ENCODE measurements around the gene ANKRD50. TPM values are rescaled to one million over a fixed set of nuclear protein-coding genes. Genes with fewer than 3 reads are reported as not detected.
A peak's percentile ranks its signal among the peaks of the same experiment; 100 is the strongest.

The ANKRD50 gene
- total and polyA plus RNA-seq, 2 of the 13 experiments (the other 11 are each of a cell fraction or from before 2014, with no cell fraction given) = 2.4 to 4.4 TPM

- TF ChIP-seq KIAA2018 (CRISPR knock-in tag; IDR thresholded peaks at IDR 0.05; ENCODE audit: borderline replicate concordance) = no peak
- TF ChIP-seq, protein P1, sequence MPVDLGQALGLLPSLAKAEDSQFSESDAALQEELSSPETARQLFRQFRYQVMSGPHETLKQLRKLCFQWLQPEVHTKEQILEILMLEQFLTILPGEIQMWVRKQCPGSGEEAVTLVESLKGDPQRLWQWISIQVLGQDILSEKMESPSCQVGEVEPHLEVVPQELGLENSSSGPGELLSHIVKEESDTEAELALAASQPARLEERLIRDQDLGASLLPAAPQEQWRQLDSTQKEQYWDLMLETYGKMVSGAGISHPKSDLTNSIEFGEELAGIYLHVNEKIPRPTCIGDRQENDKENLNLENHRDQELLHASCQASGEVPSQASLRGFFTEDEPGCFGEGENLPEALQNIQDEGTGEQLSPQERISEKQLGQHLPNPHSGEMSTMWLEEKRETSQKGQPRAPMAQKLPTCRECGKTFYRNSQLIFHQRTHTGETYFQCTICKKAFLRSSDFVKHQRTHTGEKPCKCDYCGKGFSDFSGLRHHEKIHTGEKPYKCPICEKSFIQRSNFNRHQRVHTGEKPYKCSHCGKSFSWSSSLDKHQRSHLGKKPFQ (CRISPR knock-in tag; IDR thresholded peaks at IDR 0.05; ENCODE audit: insufficient replicate concordance) = no peak
Measured at GRCh38 chr4:124757126-124757525, 44.6 kb upstream of the ANKRD50 start (continued).

DNA sequence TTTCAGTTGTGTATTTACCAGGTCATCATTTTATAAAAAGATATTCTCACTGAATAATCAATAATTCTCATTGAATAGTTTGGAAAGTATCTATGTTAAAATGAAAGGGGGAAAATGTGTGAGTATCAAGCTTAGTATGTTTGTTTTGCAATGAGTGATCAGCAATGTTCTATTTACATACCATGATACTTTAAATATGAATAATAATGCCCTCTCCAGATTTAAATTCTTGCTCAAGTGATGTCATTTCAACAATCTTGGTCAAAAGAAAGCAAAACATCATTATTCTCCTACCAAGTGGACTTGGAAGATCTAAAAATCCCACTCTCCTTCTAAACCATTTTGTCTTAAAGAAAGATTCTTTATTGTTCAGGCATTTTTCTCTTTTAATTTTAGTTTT, 42.1 kb upstream of the ANKRD50 start:
- no TSS peak for BruUV-seq (replicated peaks)

More for the DNA sequence above, 42.1 kb upstream of the ANKRD50 start:
- no peaks in the 10 kb centered on the region for H4K20me1 ChIP-seq (ENCODE audit: insufficient read depth, low read length)
- peak; percentile 23; the same call in 1 of the 2 replicates for TF ChIP-seq MAFF (IDR thresholded peaks at IDR 0.05; ENCODE audit: low read depth, low read length)
- TF ChIP-seq CSRNP1 (CRISPR knock-in tag; IDR thresholded peaks at IDR 0.05) = no peak
- H3K27me3 ChIP-seq (ENCODE audit: control insufficient read depth in 1 of 2, insufficient read depth in 2 of 2, low read length in 2 of 2) = no peaks in the 10 kb centered on the region
- intact Hi-C loops (cut with micrococcal nuclease; ENCODE audit: unreplicated experiment) = no loop called here
- in situ Hi-C loops (cut with HindIII; ENCODE audit: extremely low pct_ligation_motif_present, low pct_unique_long_range_greater_than_20kb) = no loop called here
- no peaks in the 10 kb centered on the region for H3K9me3 ChIP-seq (ENCODE audit: low read length)
- no peaks in the 10 kb centered on the region for H3K36me3 ChIP-seq (replicated peaks in 1 of 2; ENCODE audit: control insufficient read depth in 1 of 2, insufficient read depth in 2 of 2, low read length in 2 of 2)
- FAIRE-seq (no peak), ATAC-seq (no peak), DNase-seq (ENCODE audit: low spot score) (no peak)
- H2AFZ ChIP-seq (ENCODE audit: low read length) = no peak overlapping the region
- H3K9ac ChIP-seq (ENCODE audit: insufficient read depth, low read depth, low read length) = no peak overlapping the region
- no peak overlapping the region for H3K4me2 ChIP-seq (ENCODE audit: low read depth, low read length)
- ChIA-PET CTCF (ENCODE audit: low intra/inter-chr PET ratio, low total read pairs) (no interaction called here), POLR2A (no interaction called here)
- H3K79me2 ChIP-seq (ENCODE audit: insufficient read depth, low read length) = no peaks in the 10 kb centered on the region
- H3K4me3 ChIP-seq (replicated peaks in 1 of 3; ENCODE audit: insufficient read depth in 1 of 3, low read depth in 2 of 3, low read length in 3 of 3) = no peak overlapping the region
- H3K27ac ChIP-seq (ENCODE audit: extremely low read length, insufficient read depth, low read length) = no peak overlapping the region
- no peaks in the 10 kb centered on the region for H3K4me1 ChIP-seq (ENCODE audit: insufficient read depth, low read length)
